CD4-positive, alpha-beta T cell (primary cell): ENCODE data around the gene BTN2A1. TPM values are rescaled to one million over a fixed set of nuclear protein-coding genes. Genes with fewer than 3 reads are reported as not detected.
"Not testable (repeated sequence)": the region's sequence is repeated elsewhere in the genome, so short reads cannot be mapped to it uniquely, and the experiment has no call there.

ENCODE experiments used
- ATAC-seq: fragments of 200-7000 bp; cut with Tn5 transposase; one replicate; pipeline ENCODE4 v1.10.0; 2022; ENCODE audit warnings: mild to moderate bottlenecking; ENCODE audit not compliant: poor library complexity
- CTCF ChIA-PET: fragments of 350-600 bp; sonication (Branson Sonifier 250); formaldehyde crosslinking; loops from one replicate; lab custom pipeline; 2021; ENCODE audit warnings: antibody characterized with exemption, inconsistent platforms; lab: Charles Lee
- POLR2A ChIA-PET: fragments of 350-600 bp; sonication (Branson Sonifier 250); formaldehyde crosslinking; loops from one replicate; lab custom pipeline; 2021; ENCODE audit warnings: antibody characterized with exemption, inconsistent platforms; lab: Charles Lee
- DNase-seq, 14 experiments: peaks; one replicate each; pipeline ENCODE4 v3.0.0-alpha.2; 2013 to 2020; ENCODE audit warnings: mixed read lengths in 2 of 14
- H3K27ac ChIP-seq, 2 donors: one replicate each; pipeline versions ENCODE4 v1.5.1 to v1.7.0; 2013; ENCODE audit warnings: low read length in 2 of 2, low read depth in 1 of 2, mild to moderate bottlenecking in 1 of 2
- H3K27me3 ChIP-seq, 2 experiments: 1 replicate in 1 of 2; 2 replicates in 1 of 2; pipeline versions ENCODE4 v1.6.1 to v1.7.0; 2013; ENCODE audit warnings: low read length in 2 of 2, control low read depth in 1 of 2, mild to moderate bottlenecking in 1 of 2, moderate library complexity in 1 of 2; ENCODE audit not compliant: insufficient read depth in 2 of 2, control insufficient read depth in 1 of 2
- H3K36me3 ChIP-seq: one replicate; pipeline ENCODE4 v1.6.1; 2013; ENCODE audit warnings: low read length, control low read depth; ENCODE audit not compliant: insufficient read depth
- H3K4me1 ChIP-seq: one replicate; pipeline ENCODE4 v1.6.1; 2013; ENCODE audit warnings: low read length, control low read depth; ENCODE audit not compliant: insufficient read depth
- H3K4me3 ChIP-seq: one replicate; pipeline ENCODE4 v1.5.1; 2013; ENCODE audit warnings: mild to moderate bottlenecking, low read length, moderate library complexity
- H3K9me3 ChIP-seq, 2 experiments: 1 replicate in 1 of 2; 2 replicates in 1 of 2; pipeline versions ENCODE4 v1.6.1 to v1.7.0; 2013; ENCODE audit warnings: low read length in 2 of 2, mild to moderate bottlenecking in 2 of 2, control low read depth in 1 of 2, moderate library complexity in 1 of 2; ENCODE audit not compliant: control insufficient read depth in 1 of 2, insufficient read depth in 1 of 2
- H3K27ac Mint-ChIP-seq: one replicate; pipeline ENCODE4 v1.8.0; 2020; ENCODE audit warnings: mixed read lengths
- H3K27me3 Mint-ChIP-seq: one replicate; pipeline ENCODE4 v1.8.0; 2021; ENCODE audit warnings: mixed read lengths
- H3K36me3 Mint-ChIP-seq: one replicate; pipeline ENCODE4 v1.8.0; 2021; ENCODE audit warnings: low read depth, mixed read lengths
- H3K4me1 Mint-ChIP-seq: one replicate; pipeline ENCODE4 v1.8.0; 2021; ENCODE audit warnings: low read depth, mixed read lengths
- H3K4me3 Mint-ChIP-seq: one replicate; pipeline ENCODE4 v1.8.0; 2020; ENCODE audit warnings: mild to moderate bottlenecking, mixed read lengths
- H3K9me3 Mint-ChIP-seq: one replicate; pipeline ENCODE4 v1.8.0; 2020; ENCODE audit warnings: mixed read lengths
- intact Hi-C, 2 experiments: fragments of 100-400 bp; cut with DNase I in 1 of 2; cut with micrococcal nuclease in 1 of 2; formaldehyde crosslinking; loops; one replicate each; pipeline versions ENCODE4 v1.15.1 to v1.9.0; 2023 to 2025; cut with DNase I, micrococcal nuclease
- total RNA-seq, 174 experiments: library from RNA in 2 of 174; stranded (reverse) in 2 of 174; gene quantifications; one replicate each; pipeline ENCODE4 v1.2.3 and lab custom pipeline; 2021 to 2026
- TF ChIP-seq, protein P1 (sequence below): fragments of 200-600 bp; IDR thresholded peaks from one replicate; pipeline ENCODE4 v1.8.0; 2022; ENCODE audit warnings: antibody characterized with exemption, mild to moderate bottlenecking

BTN2A1 gene
- total RNA-seq, 2 experiments from 2014 or later, result 16.2 to 17.5 TPM

DNA sequence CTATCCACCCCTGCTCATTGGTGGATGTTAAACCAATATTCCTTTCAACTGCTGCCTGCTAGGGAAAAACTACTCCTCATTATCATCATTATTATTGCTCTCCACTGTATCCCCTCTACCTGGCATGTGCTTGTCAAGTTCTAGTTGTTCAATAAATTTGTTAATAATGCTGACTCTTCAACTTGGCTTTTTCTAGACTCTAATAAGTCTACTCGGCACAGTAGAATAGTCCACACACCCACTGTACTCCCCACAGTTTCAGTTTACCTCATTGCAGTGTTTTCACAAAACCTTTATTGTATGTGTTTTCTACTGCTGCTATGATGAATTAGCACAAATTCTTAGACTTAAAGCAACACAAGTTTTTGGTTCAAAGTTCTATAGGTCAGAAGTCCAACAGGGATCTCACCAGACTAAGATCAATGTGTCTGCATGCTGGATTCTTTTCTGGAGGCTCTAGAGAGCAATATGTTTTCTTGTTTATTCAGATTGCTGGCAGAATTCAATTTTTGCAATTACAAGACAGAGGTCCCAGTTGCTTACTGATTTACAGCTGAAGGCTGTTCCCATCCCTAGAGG lies 42.6 kb upstream of the BTN2A1 start:
- Histone ChIP-seq H3K4me1 (peaks cover 2% of the 10 kb centered on the region), H3K27ac (no peak overlapping the region), H3K36me3 (peaks cover 43% of the 10 kb centered on the region), H3K4me3 (no peak overlapping the region), H3K27me3 (no peaks in the 10 kb centered on the region), H3K9me3 (peaks cover 0 to 8% of the 10 kb centered on the region in 2 experiments)
- ChIA-PET POLR2A (interaction anchor here (1.4 kb wide), 1 partner anchor 74 kb away, joined by 3 read pairs; no protein-coding TSS in a partner anchor), CTCF (no interaction called here)
- Mint-ChIP-seq H3K4me3 (no peak overlapping the region), H3K4me1 (peaks cover 7% of the 10 kb centered on the region), H3K27me3 (no peaks in the 10 kb centered on the region), H3K36me3 (peaks cover 69% of the 10 kb centered on the region), H3K27ac (no peak overlapping the region), H3K9me3 (peaks cover 2% of the 10 kb centered on the region)
- intact Hi-C loops, result no loop called here
- ATAC-seq, result no peak
- DNase-seq, result no peak
- TF ChIP-seq, protein P1, sequence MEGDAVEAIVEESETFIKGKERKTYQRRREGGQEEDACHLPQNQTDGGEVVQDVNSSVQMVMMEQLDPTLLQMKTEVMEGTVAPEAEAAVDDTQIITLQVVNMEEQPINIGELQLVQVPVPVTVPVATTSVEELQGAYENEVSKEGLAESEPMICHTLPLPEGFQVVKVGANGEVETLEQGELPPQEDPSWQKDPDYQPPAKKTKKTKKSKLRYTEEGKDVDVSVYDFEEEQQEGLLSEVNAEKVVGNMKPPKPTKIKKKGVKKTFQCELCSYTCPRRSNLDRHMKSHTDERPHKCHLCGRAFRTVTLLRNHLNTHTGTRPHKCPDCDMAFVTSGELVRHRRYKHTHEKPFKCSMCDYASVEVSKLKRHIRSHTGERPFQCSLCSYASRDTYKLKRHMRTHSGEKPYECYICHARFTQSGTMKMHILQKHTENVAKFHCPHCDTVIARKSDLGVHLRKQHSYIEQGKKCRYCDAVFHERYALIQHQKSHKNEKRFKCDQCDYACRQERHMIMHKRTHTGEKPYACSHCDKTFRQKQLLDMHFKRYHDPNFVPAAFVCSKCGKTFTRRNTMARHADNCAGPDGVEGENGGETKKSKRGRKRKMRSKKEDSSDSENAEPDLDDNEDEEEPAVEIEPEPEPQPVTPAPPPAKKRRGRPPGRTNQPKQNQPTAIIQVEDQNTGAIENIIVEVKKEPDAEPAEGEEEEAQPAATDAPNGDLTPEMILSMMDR, result no peak

DNA sequence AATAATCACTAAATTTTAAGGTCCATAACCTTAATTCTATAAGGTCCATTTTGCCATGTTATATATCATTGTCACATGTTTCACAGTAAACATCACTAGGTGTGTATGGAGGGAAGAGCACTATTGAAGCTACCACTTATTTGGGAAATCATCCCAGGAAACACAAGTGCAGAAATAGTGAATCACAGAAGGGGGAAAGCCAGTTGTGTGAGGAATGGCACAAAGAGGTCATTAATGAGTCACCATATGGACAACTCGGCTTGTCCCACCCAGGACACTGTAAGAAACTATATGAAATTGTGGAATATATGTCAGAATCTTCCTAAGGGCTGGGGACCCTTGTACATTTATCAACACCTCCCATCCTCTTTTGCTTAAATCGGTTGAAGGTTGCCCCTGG lies 42.0 kb upstream of the BTN2A1 start:
- Mint-ChIP-seq H3K27ac (no peak overlapping the region), H3K9me3 (peaks cover 2% of the 10 kb centered on the region), H3K4me1 (peaks cover 7% of the 10 kb centered on the region), H3K4me3 (no peak overlapping the region), H3K36me3 (peaks cover 63% of the 10 kb centered on the region), H3K27me3 (no peaks in the 10 kb centered on the region)
- H3K4me3 ChIP-seq, result no peak overlapping the region
- ATAC-seq (no peak), DNase-seq (no peak)
- no peak overlapping the region for H3K27ac ChIP-seq
- TF ChIP-seq, protein P1, result no peak
- H3K36me3 ChIP-seq, result peaks cover 36% of the 10 kb centered on the region
- H3K27me3 ChIP-seq, result no peaks in the 10 kb centered on the region
- H3K9me3 ChIP-seq, result peaks cover 0 to 8% of the 10 kb centered on the region in 2 experiments
- peaks cover 7% of the 10 kb centered on the region for H3K4me1 ChIP-seq
- intact Hi-C loops, result no loop called here
- ChIA-PET POLR2A (no interaction called here), CTCF (no interaction called here)

DNA sequence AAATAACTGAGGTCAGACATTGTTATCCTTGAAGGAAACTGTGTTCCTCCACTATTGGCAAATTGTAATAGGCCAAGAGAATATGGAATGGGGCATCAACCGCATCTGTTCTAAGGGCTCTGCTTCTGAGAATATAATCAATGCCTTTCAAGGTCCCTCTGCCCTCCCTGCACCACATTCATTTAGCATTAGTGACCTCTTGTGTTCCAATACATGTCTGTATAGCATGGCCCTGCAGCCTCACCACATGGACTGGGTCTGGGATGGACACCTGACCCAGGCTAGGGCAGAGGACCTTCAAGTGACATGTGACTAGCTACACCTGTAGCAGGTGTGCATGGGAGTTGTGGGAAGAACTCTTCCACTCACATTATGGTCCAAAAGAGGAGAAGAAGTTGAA lies 41.5 kb upstream of the BTN2A1 start:
- Mint-ChIP-seq H3K9me3 (peaks cover 2% of the 10 kb centered on the region), H3K36me3 (peaks cover 58% of the 10 kb centered on the region), H3K27ac (no peak overlapping the region), H3K4me3 (no peak overlapping the region), H3K27me3 (no peaks in the 10 kb centered on the region), H3K4me1 (peaks cover 7% of the 10 kb centered on the region)
- H3K27ac ChIP-seq, result no peak overlapping the region
- H3K36me3 ChIP-seq, result peaks cover 31% of the 10 kb centered on the region
- H3K9me3 ChIP-seq, result peaks cover 0 to 8% of the 10 kb centered on the region in 2 experiments
- TF ChIP-seq, protein P1, result no peak
- peaks cover 9% of the 10 kb centered on the region for H3K4me1 ChIP-seq
- POLR2A ChIA-PET, result no interaction called here
- H3K27me3 ChIP-seq, result no peaks in the 10 kb centered on the region
- no peak overlapping the region for H3K4me3 ChIP-seq
- DNase-seq, result no peak
- ATAC-seq, result no peak
- intact Hi-C loops, result no loop called here
- CTCF ChIA-PET, result no interaction called here

DNA sequence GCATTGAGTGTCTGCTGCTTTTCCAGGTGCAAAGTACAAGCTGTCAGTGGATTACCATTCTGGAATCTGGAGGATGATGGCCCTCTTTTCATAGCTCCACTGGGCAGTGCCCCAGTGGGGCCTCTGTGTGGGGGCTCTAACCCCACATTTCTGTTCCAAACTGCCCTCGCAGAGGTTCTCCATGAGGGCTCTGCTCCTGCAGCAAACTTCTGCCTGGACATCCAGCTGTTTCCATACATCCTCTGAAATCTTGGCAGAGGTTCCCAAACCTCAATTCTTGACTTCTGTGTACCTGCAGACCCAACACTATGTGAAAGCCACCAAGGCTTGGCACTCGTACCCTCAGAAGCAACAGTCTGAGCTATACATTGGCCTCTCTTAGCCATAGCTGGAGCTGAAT lies 39.7 kb upstream of the BTN2A1 start:
- ATAC-seq, H3K27ac ChIP-seq, H3K27me3 ChIP-seq, CTCF ChIA-PET, H3K9me3 Mint-ChIP-seq, H3K4me1 Mint-ChIP-seq, H3K27ac Mint-ChIP-seq, H3K4me3 Mint-ChIP-seq, H3K4me3 ChIP-seq, H3K9me3 ChIP-seq, DNase-seq, H3K27me3 Mint-ChIP-seq, POLR2A ChIA-PET, intact Hi-C loops: not testable (repeated sequence)
- Histone ChIP-seq H3K36me3 (peaks cover 13% of the 10 kb centered on the region), H3K4me1 (peaks cover 15% of the 10 kb centered on the region)
- peaks cover 40% of the 10 kb centered on the region for H3K36me3 Mint-ChIP-seq

DNA sequence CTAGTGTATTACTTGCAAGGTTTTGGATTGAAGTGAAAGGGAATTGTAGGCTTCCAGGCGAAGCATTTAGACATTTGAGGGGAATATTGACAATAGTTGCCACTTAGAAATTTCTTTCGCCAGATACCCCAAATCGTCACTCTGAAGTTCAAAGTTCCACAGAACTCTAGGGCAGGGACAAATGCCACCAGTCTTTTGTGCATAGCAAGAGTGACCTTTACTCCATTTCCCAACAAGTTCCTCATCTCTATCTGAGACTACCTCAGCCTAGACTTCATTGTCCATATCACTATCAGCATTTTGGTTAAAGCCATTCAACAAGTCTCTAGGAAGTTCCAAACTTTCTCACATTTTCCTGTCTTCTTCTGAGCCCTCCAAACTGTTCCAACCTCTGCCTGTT lies 39.0 kb upstream of the BTN2A1 start:
- H3K4me1 Mint-ChIP-seq, H3K27ac ChIP-seq, H3K9me3 Mint-ChIP-seq, H3K27me3 ChIP-seq, ATAC-seq, DNase-seq, intact Hi-C loops, H3K4me3 Mint-ChIP-seq, H3K27me3 Mint-ChIP-seq, H3K27ac Mint-ChIP-seq, H3K4me3 ChIP-seq, H3K9me3 ChIP-seq, H3K36me3 ChIP-seq: not testable (repeated sequence)
- CTCF ChIA-PET, result interaction anchor here (1.3 kb wide), 1 partner anchor 24 kb away, joined by 3 read pairs; no protein-coding TSS in a partner anchor
- peaks cover 33% of the 10 kb centered on the region for H3K36me3 Mint-ChIP-seq
- peaks cover 15% of the 10 kb centered on the region for H3K4me1 ChIP-seq
- POLR2A ChIA-PET, result interaction anchor here (0.6 kb wide), 1 partner anchor 115 kb away, joined by 3 read pairs; no protein-coding TSS in a partner anchor
